Fibroblast of mammary gland (primary cell): ENCODE results near the gene LSG1.

Source experiments
- DNase-seq: peaks from one replicate; pipeline ENCODE4 v3.0.0-alpha.2; 2010; ENCODE audit warnings: low read depth
- H3K4me3 ChIP-seq: 2 replicates; pipeline ENCODE4 v1.5.1; 2011; ENCODE audit warnings: low read depth, mild to moderate bottlenecking, low read length, moderate library complexity; ENCODE audit not compliant: control insufficient read depth
- TF ChIP-seq, protein P1 (sequence below): conservative IDR thresholded peaks from 2 replicates; pipeline ENCODE4 v1.5.1; 2011; ENCODE audit warnings: low read depth, low read length, inconsistent platforms; ENCODE audit not compliant: control insufficient read depth, insufficient read depth

Gene LSG1

DNA sequence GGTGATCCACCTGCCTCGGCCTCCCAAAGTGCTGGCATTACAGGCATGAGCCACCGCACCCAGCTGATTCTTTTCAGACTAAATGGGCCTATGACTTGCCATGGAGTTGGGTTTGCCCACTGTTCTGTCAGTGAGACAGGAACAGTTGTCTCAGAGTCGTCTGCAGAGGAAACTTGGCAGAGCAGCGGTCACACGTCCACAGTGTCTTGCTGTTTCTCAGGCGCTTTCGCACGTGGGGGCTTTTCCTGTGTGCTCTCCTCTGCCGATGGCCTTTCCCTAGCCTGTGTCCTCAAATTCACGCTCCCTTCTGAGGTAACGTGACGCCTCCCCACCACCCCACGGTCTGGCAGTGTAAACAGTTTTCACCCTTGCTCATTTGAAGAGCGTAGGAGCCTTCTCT is 50.0 kb downstream of the LSG1 start:
- DNase-seq: no peak
- TF ChIP-seq, protein P1, sequence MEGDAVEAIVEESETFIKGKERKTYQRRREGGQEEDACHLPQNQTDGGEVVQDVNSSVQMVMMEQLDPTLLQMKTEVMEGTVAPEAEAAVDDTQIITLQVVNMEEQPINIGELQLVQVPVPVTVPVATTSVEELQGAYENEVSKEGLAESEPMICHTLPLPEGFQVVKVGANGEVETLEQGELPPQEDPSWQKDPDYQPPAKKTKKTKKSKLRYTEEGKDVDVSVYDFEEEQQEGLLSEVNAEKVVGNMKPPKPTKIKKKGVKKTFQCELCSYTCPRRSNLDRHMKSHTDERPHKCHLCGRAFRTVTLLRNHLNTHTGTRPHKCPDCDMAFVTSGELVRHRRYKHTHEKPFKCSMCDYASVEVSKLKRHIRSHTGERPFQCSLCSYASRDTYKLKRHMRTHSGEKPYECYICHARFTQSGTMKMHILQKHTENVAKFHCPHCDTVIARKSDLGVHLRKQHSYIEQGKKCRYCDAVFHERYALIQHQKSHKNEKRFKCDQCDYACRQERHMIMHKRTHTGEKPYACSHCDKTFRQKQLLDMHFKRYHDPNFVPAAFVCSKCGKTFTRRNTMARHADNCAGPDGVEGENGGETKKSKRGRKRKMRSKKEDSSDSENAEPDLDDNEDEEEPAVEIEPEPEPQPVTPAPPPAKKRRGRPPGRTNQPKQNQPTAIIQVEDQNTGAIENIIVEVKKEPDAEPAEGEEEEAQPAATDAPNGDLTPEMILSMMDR: no peak

DNA sequence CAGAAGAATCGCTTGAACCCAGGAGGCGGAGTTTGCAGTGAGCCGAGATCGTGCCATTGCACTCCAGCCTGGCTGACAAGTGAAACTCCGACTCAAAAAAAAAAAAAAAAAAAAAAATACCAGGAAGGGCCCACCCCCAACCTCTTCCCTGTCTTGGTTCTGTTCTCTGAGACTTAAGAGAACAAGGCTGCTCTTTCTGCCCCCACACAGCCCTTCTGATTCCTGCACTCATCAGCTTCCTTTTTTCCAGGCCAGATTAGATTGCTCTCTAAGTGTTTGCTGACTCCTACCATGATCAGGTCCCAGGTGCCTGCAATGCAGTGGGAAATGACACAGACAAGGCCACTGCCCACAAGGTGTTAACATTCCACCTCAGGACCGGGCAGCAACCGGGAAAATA is 51.8 kb downstream of the LSG1 start:
- no peak for DNase-seq
- H3K4me3 ChIP-seq: no peak overlapping the region
- TF ChIP-seq, protein P1: no peak

More for the DNA sequence above, 50.0 kb downstream of the LSG1 start:
- H3K4me3 ChIP-seq: no peak overlapping the region

DNA sequence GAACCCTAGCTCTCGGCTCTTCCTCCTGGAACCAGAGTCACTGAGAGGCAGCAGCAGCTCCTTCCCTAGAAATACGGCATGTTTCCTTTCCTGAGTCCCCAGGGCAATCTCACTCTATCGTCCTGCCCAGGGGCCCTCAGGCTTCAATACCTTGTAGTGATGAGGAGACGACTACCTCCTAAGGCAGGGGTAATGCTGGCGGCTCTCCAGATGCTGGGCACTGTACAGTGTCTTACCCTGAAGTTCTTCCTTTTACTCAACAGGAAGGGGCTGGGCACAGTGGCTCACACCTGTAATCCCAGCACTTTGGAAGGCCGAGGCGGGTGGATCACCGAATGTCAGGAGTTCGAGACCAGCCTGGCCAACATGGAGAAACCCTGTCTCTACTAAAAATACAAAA is 52.2 kb downstream of the LSG1 start:
- TF ChIP-seq, protein P1: no peak
- DNase-seq: no peak
- H3K4me3 ChIP-seq: no peak overlapping the region

DNA sequence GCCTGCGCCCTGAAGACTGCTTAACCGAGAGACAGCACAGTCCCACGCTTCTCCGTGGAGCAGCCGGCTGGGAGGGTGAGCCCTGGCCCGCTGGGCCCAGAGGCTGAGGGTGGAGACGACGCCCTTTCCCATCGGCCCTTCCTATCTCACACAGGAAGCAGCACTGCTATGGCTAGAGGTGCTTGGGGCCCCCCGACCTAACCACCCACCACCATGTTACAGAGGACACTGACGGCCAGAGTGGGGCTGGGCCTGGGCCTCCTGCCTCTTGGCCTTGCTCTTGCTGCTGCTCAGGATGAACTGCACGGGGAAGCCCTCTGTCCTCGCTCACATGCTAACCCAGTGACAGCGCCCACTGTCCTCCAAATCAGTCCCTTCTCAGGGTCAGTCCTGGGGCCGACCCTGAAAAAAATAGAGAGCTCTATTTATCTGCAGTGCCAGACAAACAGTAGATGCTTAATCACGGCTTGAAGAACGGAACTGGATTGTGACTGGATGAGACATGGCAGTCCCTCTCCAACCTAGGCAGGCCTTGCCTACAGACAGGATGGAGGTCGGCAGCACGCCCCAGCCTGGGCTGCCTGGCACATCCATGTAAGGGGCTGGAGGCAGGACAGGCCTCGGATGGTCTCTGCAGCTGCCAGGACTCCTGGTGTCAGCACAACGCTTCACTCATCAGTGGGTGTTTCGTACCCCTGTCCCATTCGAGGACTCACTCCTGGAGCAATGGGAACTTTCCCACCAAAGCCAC is 53.0 kb downstream of the LSG1 start:
- no peak overlapping the region for H3K4me3 ChIP-seq

DNA sequence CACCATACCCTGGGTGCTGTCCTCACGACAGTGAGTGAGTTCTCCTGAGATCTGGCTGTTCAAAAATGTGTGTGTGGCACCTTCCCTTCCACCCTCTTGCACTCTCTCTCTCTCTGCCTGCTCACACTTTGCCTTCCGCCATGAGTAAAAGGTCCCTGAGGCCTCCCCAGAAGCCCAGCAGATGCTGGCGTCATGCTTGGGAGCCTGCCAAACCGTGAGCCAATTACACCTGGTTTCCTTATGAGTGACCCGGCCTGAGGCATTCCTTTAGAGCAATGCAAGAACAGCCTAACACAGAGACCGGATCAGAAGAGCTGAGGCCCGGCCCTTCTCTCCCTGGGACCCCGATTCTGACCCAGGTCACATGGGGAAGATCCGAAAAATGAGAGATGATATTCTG is 54.2 kb downstream of the LSG1 start:
- DNase-seq: peak; percentile 64
- no peak overlapping the region for H3K4me3 ChIP-seq
- TF ChIP-seq, protein P1: no peak

More for the DNA sequence above, 53.0 kb downstream of the LSG1 start:
- TF ChIP-seq, protein P1: no peak
- no peak for DNase-seq

DNA sequence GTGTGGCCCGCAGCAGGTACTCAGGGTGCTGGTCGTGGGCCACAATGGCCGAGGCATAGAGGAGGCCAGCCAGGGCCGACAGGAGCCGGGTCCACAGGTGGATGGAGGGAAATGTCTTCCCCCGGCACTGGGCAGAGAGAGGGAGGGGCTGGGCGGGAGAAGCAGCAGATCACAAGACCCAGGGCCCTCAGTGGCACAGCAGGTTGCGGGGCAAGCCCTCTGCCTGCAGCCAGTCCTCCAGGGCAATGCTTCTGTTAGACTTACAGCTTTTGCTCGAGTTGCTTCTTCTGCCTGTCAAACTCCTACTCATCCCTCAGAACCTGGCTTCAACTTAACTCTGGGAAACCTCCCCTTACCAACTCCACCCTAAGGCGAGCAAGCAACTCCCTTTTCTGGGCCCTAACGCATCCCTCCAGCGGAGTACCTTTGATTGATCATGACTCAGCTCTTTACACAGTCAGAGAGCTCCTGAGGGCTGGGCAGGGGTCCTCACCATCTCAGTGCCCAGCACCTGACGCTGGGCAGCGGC is 54.8 kb downstream of the LSG1 start:
- TF ChIP-seq, protein P1: no peak
- no peak overlapping the region for H3K4me3 ChIP-seq
- no peak for DNase-seq

DNA sequence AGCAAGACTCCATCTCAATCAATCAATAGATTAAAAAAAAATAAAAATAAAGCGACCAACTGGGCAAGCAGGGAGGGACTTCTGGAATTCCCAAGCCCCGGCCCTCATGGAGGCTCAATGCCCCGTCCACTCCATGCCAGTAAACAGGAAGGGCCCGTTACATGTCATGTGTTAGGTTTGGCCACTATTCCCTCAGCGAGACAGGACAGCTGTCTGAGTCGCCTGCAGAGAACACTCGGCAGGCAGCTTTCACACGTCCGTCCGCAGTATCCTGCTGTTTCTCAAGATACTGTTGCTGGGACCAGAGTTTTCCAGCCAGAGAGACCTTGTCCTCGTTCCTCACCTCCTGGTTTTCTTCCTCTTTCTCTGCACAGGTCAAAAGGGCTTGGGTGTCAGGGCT is 56.8 kb downstream of the LSG1 start:
- H3K4me3 ChIP-seq: no peak overlapping the region
- TF ChIP-seq, protein P1: no peak
- DNase-seq: no peak
